NCI-H510A (cell line): ENCODE results near the gene TMEM259.

Experiments
- DNase-seq: peaks from one replicate; lab custom pipeline; 2025; lab: John Stamatoyannopoulos, UW

The TMEM259 gene

GRCh38 chr19:1002600-1002999, 18.3 kb downstream of the TMEM259 start:
- DNase-seq, result no peak

- no peak for DNase-seq
Measured at GRCh38 chr19:1001538-1002166, 19.3 kb downstream of the TMEM259 start.

GRCh38 chr19:1000591-1001537, 20.1 kb downstream of the TMEM259 start:
- DNase-seq, result no peak

GRCh38 chr19:1000095-1000494, 20.8 kb downstream of the TMEM259 start, which contains the start of gene GRIN3B:
Gene GRIN3B, plus strand, starts transcription at chr19:1000419. Its CDS starts 19 bp downstream, at chr19:1000438.
- DNase-seq, result no peak

- no peak for DNase-seq
Measured at GRCh38 chr19:999379-999719, 21.6 kb downstream of the TMEM259 start.

- no peak for DNase-seq
Measured at GRCh38 chr19:998064-998463, 22.9 kb downstream of the TMEM259 start.

GRCh38 chr19:996051-996838, 24.7 kb downstream of the TMEM259 start:
- no peak for DNase-seq

GRCh38 chr19:995051-995827, 25.7 kb downstream of the TMEM259 start:
- no peak for DNase-seq

GRCh38 chr19:994516-994915, 26.4 kb downstream of the TMEM259 start:
- no peak for DNase-seq

GRCh38 chr19:993831-994393, 27.0 kb downstream of the TMEM259 start:
- DNase-seq, result no peak

- DNase-seq, result no peak
Measured at GRCh38 chr19:993361-993830, 27.5 kb downstream of the TMEM259 start.

GRCh38 chr19:992670-993055, 28.3 kb downstream of the TMEM259 start:
- no peak for DNase-seq

GRCh38 chr19:991932-992669, 28.8 kb downstream of the TMEM259 start:
- DNase-seq, result no peak

GRCh38 chr19:991174-991931, 29.6 kb downstream of the TMEM259 start:
- DNase-seq, result no peak

GRCh38 chr19:990746-991145, 30.2 kb downstream of the TMEM259 start:
- DNase-seq, result no peak

GRCh38 chr19:990119-990571, 30.8 kb downstream of the TMEM259 start:
- DNase-seq, result no peak

GRCh38 chr19:989381-990081, 31.4 kb downstream of the TMEM259 start:
- DNase-seq, result no peak

- no peak for DNase-seq
Measured at GRCh38 chr19:988510-988909, 32.4 kb downstream of the TMEM259 start.

- no peak for DNase-seq
Measured at GRCh38 chr19:988081-988480, 32.8 kb downstream of the TMEM259 start.
